DLD1 (cell line): ENCODE data around the gene CSPG5.

Experiments used
- in situ Hi-C: cut with HindIII; loops from 2 replicates; pipeline ENCODE4 v1.10.0; 2017; ENCODE audit warnings: low sequenced_read_pairs

The CSPG5 gene

GRCh38 chr3:47588053-47588452, 9.4 kb upstream of the CSPG5 start:
- in situ Hi-C loops: no loop called here

GRCh38 chr3:47586746-47587145, 8.1 kb upstream of the CSPG5 start:
- in situ Hi-C loops: no loop called here

- in situ Hi-C loops: no loop called here
These were observed 4.8 kb upstream of the CSPG5 start for GRCh38 chr3:47583320-47584075.

GRCh38 chr3:47581835-47582234, 3.2 kb upstream of the CSPG5 start:
- in situ Hi-C loops: no loop called here

GRCh38 chr3:47581422-47581821, 2.8 kb upstream of the CSPG5 start:
- in situ Hi-C loops: no loop called here

- in situ Hi-C loops: no loop called here
These were observed 1.8 kb upstream of the CSPG5 start for GRCh38 chr3:47580481-47580880.

- in situ Hi-C loops: no loop called here
These were observed 1.2 kb upstream of the CSPG5 start for GRCh38 chr3:47579875-47580274.

- in situ Hi-C loops: no loop called here
These were observed 489 bp downstream of the CSPG5 start for GRCh38 chr3:47578119-47578632.

GRCh38 chr3:47577583-47578118, 1.0 kb downstream of the CSPG5 start:
- in situ Hi-C loops: no loop called here

GRCh38 chr3:47573190-47574172, 5.2 kb downstream of the CSPG5 start:
- in situ Hi-C loops: no loop called here

- in situ Hi-C loops: no loop called here
These were observed 7.1 kb downstream of the CSPG5 start for GRCh38 chr3:47571391-47572175.

GRCh38 chr3:47568901-47569300, 9.8 kb downstream of the CSPG5 start:
- in situ Hi-C loops: no loop called here

- in situ Hi-C loops: no loop called here
These were observed 11.5 kb downstream of the CSPG5 start for GRCh38 chr3:47567149-47567548.

GRCh38 chr3:47566667-47567066, 12.0 kb downstream of the CSPG5 start:
- in situ Hi-C loops: no loop called here

- in situ Hi-C loops: no loop called here
These were observed 12.7 kb downstream of the CSPG5 start for GRCh38 chr3:47565734-47566550.

- in situ Hi-C loops: no loop called here
These were observed 22.3 kb downstream of the CSPG5 start for GRCh38 chr3:47556351-47556750.

- in situ Hi-C loops: no loop called here
These were observed 24.3 kb downstream of the CSPG5 start for GRCh38 chr3:47554335-47554734.

- in situ Hi-C loops: no loop called here
These were observed 25.3 kb downstream of the CSPG5 start for GRCh38 chr3:47553407-47553806.

GRCh38 chr3:47542471-47543173, 36.0 kb downstream of the CSPG5 start:
- in situ Hi-C loops: no loop called here
